Peyer's patch (tissue), 4 donors: Measurements from ENCODE around the gene KIFC1.

ENCODE experiments used
- CTCF ChIP-seq, 6 experiments: fragments of 450-650 bp in 4 of 6; fragments of 200-600 bp in 2 of 6; sonication (generic) in 1 of 6; IDR thresholded peaks; one replicate each; pipeline ENCODE4 v1.5.1; 2017 to 2019; ENCODE audit warnings: antibody characterized with exemption in 6 of 6, mild to moderate bottlenecking in 3 of 6, moderate library complexity in 1 of 6
- POLR2A ChIP-seq, 2 donors: fragments of 450-650 bp; IDR thresholded peaks; one replicate each; pipeline ENCODE4 v1.5.1; 2017; ENCODE audit warnings: antibody characterized with exemption in 2 of 2, mild to moderate bottlenecking in 2 of 2, moderate library complexity in 2 of 2

- no peak for TF ChIP-seq CTCF (IDR thresholded peaks at IDR 0.05)
- TF ChIP-seq POLR2A (IDR thresholded peaks at IDR 0.05): no peak
Observed at GRCh38 chr6:33459226-33459625, 67.6 kb downstream of the KIFC1 start.
